HG02759 (cell line): ENCODE measurements around the gene CRABP2.
A peak's percentile ranks its signal among the peaks of the same experiment; 100 is the strongest.

Source experiments
- ATAC-seq: cut with Tn5 transposase; IDR thresholded peaks from one replicate; pipeline ENCODE4 v1.9.1; 2021; ENCODE audit warnings: mild to moderate bottlenecking, moderate library complexity; ENCODE audit not compliant: unreplicated experiment

CRABP2 gene

DNA sequence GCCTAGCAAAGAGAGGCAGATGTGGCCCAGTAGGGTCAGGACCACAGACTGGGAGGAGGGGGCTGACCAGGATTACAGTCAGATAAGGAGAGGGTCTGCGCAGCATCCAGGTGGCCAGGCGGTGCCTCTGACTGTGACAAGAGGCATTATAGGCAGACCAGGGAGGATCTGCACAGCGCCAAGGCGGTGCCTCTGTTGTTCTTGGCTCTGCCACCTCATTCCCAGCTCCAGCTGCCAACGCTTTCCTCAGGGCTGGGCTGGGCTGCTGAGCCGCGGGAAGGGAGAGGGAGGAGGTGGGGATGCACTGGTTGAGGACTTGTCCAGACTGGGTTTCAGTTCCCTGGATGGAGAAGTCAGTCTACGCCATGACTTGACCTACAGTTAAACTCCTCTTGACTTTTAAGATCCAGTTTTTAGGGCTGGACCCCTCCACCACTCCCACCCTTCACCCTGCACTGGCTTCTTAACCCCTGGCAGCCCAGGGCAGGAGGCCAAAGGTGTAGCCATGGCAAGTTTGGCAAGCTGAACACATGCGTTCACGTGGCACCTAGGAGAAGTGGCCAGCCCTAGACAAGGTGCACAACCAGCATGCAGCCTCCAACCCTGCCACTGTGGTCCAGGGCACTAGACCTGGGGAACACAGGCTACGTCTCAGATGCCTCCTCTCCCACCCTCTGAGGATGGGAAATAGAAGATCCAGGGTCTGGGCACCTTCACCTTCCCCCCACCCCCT lies 4.5 kb upstream of the CRABP2 start:
- no peak for ATAC-seq

DNA sequence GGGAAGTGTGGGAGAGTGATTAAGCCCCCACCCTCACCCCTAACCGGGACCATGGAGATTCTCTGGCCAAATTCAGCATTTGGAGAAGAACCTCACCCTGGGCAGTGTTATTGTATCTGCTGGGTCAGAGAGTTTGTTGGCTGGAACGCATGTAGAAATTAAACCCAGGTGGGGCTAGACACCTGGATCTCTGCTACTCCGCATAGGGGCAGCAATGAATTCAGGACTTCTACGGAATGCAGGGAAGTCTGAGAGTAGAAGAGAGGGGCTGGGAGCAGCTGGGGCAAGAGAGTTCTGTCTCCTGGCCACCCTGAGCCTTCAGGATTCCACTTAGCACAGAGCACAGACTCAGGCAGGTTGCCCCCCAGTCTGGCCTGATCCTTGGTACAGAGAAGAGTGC lies 3.6 kb upstream of the CRABP2 start:
- ATAC-seq, result no peak

DNA sequence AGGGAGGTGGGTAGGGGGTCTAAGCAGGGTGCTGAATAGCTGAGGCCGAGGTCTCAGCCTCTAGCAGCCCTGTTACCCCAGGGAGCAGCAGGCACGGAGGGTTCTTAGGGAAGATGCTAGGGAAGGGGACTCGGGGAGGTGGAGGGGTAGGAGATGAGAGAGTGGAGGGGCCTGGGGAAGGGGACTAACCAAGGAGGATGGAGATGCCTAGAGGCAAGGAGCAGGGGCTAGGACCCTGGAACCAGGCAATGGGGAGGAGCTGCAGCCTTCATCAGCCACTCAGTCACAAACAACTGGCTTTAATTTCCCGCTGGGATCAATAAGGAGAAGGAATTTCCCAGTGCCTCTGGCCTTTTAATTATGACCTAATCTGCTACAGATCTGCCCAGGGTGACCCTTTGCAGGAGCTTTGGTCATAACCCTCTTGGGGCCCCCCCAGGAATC lies 2.9 kb upstream of the CRABP2 start:
- no peak for ATAC-seq

DNA sequence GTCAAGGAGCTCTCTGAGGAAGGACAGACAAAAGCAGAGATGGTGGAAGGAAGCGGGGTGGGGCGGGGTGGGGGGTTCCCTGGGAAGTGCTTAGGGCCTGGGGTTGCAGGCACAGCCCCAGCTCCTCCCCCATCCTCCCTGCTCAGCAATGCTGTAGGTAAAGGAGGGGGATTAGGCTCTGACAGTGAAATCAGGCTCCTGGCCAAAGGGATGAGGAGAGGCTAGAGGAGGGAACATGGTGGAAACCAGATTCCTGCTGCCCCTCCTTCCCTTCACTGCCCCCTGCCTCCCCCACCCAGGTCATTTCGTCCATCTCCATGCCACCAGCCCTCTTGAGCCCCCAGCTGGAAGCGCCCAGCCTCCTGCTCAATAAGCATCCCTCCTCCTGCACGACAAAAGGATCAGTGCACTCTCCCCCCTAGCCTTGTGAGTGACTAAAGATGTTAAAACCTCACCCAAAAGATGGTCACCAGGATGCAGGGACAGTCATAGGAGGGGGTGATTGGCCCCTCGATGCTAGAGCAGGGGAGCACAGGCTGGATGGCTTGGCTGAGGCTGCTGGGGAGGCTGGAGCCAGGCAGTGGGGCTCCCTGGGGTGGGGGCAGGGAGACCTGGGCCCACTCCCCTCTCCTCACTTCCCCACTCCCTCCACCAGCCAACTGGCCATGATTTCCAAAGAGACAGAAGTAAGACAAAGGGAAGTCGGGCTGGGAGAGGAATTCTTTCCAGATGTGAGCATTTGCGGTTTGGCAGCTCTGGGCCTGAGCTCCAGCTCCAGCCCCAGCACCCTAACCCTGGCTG lies 2.2 kb upstream of the CRABP2 start:
- ATAC-seq, result no peak

DNA sequence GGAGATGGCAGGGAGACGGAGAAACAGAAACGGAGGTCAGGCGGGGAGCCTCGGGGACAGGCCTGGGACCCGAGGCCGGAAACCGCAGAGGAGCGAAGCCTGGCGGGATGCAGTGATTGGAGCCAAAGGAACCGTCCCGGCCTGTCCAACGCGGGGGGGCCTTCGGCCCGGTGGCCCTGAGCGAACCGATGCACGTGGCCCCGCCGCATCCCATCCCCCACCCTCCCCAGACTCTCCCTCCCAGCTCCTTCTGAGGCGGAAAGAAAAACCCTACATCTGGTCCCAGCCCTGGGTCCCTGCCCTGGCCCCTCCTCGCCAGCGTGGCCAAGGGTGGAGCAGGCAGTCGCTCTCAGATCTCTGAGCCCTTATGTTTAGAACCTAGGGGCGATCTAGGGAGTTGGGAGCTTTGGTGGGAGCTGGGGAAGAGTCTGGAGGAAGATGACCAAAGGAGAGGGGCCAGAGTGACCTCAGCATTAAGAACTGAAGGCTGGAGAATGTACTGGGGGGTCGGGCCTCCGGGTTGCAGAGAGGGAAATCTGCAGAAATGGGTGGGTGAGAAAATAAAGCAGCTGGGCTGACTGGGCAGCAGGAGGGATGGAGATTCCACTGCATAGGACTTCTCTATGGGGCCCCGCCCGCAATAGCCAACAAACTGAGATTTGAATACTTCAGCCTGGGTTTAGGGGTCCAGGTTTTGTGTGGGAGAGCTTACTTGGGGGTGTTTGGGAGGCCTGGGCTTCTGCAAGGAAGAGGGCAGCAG lies 1.5 kb upstream of the CRABP2 start:
- no peak for ATAC-seq

DNA sequence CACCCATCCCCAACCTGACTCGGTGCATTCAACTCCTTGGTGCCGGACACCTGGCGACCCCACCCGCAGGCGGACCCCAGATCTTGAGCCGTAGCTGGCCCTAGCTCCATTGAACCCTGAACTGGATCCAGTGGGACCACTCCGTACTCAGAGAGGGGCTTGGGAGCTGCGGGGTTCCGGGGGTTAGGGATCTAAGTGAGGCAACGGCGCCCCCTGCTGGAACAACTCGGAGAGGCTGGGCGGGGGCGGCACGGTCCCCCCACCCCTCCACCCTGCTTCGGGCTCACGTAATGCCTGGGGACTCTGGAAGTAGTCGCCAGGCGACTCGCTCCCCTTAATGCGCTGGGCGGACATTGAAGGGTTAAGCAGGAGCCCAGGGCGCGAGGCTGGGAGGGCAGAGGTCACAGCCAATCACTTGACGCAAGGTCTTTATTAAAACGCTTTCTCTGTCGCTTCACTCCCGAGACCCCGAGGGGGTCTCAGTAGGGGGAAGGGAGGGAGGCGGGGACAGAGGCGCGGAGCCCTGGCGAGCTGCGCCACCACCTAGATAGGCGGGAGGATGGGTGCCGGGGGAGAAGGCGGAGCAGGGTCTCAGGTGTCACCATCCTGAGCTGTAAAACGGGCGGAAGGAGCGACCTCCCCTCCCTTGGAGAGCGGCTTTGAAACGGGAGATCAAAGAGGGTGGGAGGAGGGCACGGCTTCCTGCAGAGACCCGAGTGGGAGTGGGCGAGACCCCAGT lies 704 bp upstream of the CRABP2 start:
- peak; percentile 40 for ATAC-seq

DNA sequence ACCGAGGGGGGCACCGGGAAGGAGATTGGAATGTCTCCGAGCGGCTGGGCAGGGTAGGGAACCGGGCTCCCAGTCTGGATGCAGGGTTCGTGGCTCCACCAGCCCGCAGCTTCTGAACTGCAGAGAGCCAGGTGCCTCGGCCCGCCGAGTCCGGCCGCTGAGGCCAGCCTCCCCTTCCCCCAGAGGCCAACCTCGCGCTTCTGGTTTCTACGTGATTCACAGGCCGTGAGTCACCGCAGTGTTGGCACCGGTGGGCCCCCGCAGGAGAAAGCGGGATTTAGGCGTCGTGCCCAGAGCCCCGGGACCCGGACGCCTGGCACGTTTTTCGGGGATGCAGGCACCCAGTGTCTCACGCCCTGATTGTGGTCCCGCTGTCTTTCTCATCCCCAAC lies 458 bp downstream of the CRABP2 start:
- ATAC-seq, result no peak

DNA sequence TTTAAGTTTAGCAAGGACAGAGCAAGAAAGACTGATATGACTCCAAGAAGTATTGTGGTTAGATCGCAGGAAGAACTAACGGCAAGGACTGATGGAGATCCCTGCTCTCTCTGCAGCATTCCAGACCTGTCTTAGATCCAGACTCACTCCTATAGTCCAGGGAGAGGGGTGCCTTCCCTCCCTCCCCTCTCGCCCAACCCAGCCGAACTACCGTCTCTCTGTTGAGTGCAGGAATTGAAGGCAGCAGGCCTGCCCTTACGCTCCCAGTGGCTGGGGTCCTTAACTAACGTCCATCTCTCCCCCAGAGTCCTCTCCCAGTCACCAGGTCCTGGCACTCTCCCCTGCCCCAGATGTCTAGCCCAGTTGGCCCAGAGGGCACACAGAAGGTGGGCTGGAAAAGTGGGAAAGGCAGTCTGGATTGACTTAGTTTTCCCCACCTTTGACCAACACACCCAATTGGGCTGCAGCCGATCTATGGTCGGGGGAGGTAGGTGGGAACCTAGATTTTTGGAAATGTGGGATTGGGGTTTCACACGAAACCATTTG lies 1.1 kb downstream of the CRABP2 start:
- no peak for ATAC-seq

DNA sequence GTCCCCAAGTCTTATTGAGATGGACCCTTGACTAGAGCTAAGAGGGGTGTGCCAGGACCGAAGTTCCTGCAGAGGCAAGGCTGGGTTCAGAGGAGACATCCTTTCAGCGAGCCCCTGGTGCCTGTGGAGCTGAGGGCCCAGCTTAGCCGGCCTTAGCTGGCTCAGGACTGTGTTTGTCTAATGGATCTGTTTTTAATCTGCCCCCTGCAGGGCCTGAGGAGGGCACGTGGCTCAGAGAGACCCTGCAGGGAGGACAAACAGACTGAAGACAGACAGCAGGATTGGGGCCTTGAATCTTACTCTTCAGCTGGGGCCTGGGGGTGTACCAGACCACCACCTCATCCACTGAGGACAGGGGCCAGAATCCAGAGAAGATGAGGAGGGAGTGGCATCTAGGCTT lies 1.6 kb downstream of the CRABP2 start:
- no peak for ATAC-seq

DNA sequence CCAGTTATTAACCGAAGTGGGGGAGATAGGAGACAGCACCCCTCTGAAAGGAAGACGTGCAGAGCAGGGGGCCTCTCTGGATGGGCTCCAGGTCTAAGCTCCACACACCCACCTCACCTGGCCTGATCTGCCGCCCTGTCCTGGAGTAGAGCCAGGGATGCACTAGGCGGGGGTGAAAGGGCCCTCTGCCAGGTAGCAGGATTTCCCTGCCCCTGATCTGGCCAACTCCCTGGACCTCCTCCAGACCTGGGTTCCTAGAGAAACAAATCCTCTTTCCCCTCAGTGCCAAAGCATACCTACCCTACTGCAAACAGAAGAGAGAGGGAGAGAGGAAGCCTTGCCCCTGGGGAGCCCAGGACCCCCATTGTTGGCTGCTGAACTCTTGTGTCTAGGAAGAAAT lies 2.0 kb downstream of the CRABP2 start:
- ATAC-seq, result no peak

DNA sequence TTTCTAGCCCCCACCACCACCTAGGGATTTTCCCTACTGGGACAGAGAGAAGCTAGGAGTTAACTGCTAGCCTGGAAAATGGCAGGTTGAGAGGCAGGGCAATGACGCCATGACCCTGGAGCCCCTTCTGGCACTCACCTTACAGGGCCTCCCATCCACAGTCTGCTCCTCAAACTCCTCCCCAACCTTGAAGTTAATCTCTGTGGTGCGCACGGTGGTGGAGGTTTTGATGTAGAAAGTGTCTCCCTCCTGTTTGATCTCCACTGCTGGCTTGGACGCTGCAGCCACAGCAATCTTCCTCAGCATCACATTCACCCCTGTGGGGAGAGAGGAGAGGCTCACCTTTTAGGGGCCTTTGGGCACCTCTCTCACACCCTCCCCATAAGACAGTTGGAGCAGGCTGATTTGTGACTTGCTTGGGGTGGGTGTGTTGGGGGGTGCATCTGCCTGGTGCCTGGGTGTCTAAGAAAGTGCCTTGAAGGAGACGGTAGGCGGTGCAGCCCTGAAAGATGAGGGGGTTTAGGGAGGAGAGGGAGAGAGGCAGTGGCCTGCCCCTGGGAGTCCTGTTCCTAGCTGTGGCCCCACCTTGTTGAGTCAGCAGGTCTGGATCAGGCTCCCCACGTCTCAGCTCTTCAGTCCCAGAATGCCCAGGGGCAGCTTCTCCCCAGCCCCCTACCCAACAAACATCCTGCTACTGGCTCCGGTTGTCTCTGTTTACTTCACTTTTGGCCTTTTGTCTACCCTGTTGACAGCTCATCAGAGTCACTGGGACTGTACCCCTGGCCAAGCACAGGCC lies 4.4 kb downstream of the CRABP2 start:
- ATAC-seq, result no peak

DNA sequence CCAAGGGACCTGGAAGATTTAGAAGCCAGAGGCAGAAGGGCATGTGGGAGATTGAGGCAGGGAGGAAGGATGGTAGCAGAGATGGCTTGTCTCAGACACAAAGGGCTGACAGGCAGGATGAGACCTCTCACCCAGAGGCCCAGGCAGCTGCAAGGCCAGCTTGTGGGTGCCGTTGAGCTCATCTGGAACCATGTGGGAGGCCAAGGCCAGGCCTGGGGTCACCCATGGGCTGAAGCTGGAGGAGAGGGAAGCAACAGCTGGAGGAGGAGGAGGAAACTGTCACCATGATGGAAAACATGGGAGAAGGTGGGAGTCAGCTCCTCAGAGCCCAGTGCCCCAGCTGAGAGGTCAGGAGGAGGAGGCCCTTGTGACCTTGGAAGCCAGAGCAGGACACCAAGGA lies 6.4 kb downstream of the CRABP2 start:
- no peak for ATAC-seq

DNA sequence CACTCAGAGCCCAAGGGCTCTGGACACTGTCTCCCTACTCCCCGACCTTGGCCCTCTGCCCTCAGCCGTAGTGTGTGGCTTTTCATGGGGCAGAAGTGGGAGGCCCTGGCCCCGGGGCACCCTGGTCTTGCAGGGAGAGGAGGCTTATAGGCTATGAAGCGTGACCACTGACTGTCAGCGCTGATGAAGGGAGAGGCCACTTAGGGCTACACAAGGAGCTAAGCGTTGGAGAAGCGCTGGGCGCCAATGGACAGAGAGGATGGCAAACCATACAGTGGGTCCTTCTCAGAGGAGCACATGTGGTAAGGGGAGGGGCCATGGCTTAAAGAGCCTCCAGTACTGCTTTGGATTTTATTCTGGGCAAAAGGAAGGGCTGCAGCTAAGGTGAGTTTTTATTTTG lies 7.9 kb downstream of the CRABP2 start:
- ATAC-seq, result no peak

DNA sequence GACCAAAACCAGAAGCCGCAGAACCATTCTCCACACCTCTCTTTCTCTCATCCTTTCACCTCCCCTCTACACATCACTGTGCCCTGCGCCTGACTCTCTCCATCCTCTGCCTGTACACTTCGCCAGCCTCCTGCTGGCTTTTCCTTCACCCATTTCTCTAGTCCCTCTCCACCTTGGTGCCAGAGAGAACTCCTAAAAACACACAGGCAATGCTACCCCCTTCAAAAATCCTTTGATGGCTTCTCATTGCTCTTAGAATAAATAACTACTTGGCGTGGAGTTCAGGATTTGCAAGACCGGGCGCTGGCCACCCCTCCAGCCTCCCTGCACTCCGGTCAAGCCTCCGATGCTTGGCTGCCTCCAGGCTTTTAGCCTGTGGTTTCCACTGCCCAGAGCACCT lies 8.6 kb downstream of the CRABP2 start:
- ATAC-seq, result no peak

DNA sequence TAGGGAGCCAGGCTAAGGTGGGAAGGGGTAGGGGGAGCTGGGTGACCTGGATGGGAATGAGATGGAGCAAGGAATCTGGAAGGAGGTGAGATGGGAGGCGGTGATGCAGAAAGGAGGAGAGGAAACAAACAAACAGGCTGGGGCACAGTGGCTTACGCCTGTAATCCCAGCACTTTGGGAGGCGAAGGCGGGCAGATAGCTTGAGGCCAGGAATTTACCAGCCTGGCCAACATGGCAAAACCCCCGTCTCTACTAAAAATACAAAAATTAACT lies 10.8 kb downstream of the CRABP2 start:
- no peak for ATAC-seq

DNA sequence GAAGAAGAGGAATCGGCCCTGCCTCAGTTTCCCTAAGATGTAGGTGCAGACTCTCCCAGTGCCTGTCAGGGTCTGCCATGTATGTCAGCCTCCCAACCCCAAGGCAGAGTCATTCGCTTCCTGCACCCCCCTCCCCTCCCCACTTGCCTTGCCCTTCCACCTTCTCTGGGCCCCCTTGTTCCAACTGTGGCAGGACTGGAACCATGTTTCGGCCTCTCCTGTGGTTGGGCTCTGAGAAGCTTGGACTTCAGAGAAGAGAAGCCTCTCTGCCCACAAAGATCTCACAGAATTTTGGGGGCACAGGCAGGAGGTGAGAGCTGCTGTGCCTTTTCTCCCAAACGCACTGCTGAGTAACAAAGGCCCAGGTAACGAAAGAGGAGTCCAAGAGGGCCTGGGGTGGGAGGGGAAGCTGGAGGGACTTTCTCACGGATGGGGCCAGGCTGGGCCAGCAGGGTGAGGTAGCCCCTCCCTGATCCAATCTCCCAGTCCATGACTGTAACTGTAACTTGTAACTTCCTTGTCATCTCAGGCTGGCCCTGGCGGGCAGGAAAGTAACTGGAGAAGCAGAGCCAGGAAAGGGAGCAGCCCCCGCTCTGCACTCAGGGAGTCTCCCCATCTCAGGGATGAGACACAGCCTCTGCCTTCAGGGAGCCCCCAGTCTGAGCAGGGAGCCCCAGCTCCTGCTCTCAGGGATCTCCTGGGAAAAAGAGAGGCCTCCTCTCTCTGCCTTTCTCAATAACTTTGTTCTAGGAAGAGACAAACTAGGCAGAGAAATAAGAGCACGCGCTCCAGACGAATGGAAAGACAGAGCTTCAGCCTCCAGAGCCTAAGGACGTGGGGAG lies 11.3 kb downstream of the CRABP2 start:
- no peak for ATAC-seq

DNA sequence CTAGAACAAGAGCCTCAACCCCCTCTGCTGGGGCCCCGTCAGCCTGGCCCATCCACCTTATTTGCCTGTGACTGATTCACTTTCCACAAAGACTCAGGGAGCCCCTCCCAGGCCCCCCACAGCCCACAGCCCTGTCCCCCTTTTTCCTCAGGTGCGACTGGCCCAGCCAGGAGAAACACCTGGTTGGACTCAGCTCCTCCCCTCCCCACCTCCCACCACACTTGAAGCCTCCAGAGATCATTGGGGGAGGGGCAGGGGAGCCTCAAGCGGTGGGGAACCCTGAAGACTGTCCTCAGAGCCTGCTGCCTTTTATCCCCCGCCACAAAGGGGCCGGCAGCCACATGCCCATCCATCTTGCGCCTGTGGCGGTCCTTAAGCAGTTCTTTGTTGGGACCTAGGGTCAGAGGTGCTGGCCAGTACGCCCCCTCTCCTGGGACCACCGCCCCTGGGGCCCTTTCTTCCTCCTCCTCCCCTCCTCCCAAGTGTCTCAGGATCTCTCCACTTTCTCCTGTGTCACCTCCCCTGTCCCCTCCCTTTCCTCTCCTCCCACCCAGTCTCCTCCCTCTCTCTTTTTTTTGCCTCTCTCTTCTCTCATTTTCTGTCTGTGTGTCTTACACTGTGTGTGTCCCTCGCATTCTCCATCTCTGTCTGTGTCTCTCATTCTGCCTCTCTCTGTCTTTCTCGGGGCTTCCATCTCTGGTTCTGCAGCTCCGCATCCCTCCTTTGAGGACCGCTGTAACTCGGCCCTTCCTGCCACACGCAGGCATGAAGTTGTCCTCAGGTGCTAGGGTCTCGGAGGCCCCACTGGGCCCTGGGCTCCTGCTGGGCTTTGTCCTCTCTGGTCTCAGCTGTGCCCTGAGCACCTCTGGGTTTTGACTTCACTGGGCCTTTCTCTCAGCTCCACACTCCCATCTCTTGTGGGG lies 12.2 kb downstream of the CRABP2 start:
- no peak for ATAC-seq

DNA sequence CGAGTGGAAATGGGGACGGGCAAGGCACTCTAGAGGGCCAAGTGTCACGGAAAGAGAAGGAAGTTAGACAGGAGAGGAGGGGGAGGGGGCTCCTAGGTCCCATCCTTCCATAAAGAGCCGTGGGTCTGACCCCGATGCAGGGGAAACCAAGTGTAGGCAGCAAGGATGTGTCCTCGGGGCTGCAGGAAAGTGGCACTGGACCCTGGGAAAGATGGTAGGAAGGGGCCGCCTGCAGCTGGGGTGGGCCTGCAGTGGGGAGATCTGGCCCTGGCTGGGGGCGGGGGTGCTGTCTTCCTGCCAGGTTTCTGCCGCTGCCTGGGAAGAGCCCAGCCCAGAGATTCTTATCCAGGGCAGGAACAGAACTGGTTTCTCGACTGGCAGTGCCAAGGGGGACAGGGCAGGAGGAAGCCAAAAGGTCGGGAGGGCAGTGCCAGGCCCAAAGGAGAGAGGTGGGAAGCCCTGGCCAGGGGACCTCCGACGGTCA lies 12.9 kb downstream of the CRABP2 start:
- no peak for ATAC-seq
